Mucosa of descending colon (tissue), 3 donors: ENCODE results near the gene UGT2A3. TPM values are rescaled to one million over a fixed set of nuclear protein-coding genes. Genes with fewer than 3 reads are reported as not detected.
"Not testable (repeated sequence)": the region's sequence is repeated elsewhere in the genome, so short reads cannot be mapped to it uniquely, and the experiment has no call there.

Experiments used
- ATAC-seq: fragments of 200-7000 bp; cut with Tn5 transposase; one replicate; pipeline ENCODE4 v1.9.1; 2020; ENCODE audit warnings: mild to moderate bottlenecking, moderate library complexity
- DNase-seq, 3 donors: peaks; one replicate each; pipeline ENCODE4 v3.0.0-alpha.2; 2020
- H3K36me3 ChIP-seq: fragments of 200-600 bp; one replicate; pipeline ENCODE4 v1.8.0; 2021; ENCODE audit warnings: low read depth, mild to moderate bottlenecking
- H3K4me1 ChIP-seq: fragments of 200-600 bp; one replicate; pipeline ENCODE4 v1.8.0; 2021; ENCODE audit warnings: low read depth, mild to moderate bottlenecking
- H3K4me3 ChIP-seq: fragments of 200-600 bp; one replicate; pipeline ENCODE4 v1.8.0; 2021; ENCODE audit warnings: mild to moderate bottlenecking
- H3K9me3 ChIP-seq: fragments of 200-600 bp; one replicate; pipeline ENCODE4 v1.8.0; 2021; ENCODE audit warnings: mild to moderate bottlenecking
- CTCF ChIP-seq: fragments of 200-600 bp; IDR thresholded peaks from one replicate; pipeline ENCODE4 v1.8.0; 2022; ENCODE audit warnings: antibody characterized with exemption, mild to moderate bottlenecking
- intact Hi-C, 2 donors: fragments of 100-400 bp; cut with DNase I in 1 of 2; cut with micrococcal nuclease in 1 of 2; formaldehyde crosslinking; loops; one replicate each; pipeline versions ENCODE4 v1.11.0 to v1.11.1; 2022; cut with DNase I, micrococcal nuclease
- total RNA-seq, 3 donors: library from RNA; stranded (reverse); fragmentation: NEBNext Ultra II Directional in 2 of 3; extraction: Animal tissue kit (Norgen Biotek cat#: 25700) in 2 of 3; gene quantifications; one replicate each; pipeline versions ENCODE4 v1.2.1 to v1.2.4, GENCODE V29; 2021 to 2023
- donor health status: DM: no; HTN: no; CAD: no; lungs with moderate emphysema.
- donor health status: DM: no; HTN: no; CAD: no.
- donor health status: DM: no; HTN: yes; CAD: no.

The UGT2A3 gene
- total RNA-seq, 3 donors from 2014 or later = 37.5 to 119 (median 71.9) TPM

- Histone ChIP-seq H3K9me3 (no peaks in the 10 kb centered on the region), H3K4me3 (no peak overlapping the region), H3K4me1 (no peaks in the 10 kb centered on the region), H3K36me3 (no peaks in the 10 kb centered on the region)
- intact Hi-C loops = no loop called here
- no peak for ATAC-seq
- DNase-seq = no peak
- no peak for TF ChIP-seq CTCF
These were observed 22.4 kb downstream of the UGT2A3 start for GRCh38 chr4:68929076-68929737.

- Histone ChIP-seq H3K9me3 (no peaks in the 10 kb centered on the region), H3K4me3 (no peak overlapping the region)
- no peak for ATAC-seq
These were observed 24.4 kb downstream of the UGT2A3 start for GRCh38 chr4:68927165-68927564.

DNA sequence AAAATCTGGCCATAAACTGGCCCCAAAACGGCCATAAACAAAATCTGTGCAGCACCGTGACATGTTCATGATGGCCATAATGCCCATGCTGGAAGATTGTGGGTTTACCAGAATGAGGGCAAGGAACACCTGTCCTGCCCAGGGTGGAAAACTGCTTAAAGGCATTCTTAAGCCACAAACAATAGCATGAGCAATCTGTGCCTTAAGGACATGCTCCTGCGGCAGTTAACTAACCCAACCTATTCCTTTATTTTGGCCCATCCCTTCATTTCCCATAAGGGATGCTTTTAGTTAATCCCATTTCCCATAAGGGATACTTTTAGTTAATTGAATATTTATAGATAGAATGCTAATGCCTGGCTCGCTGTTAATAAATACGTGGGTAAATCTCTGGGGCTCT lies 29.4 kb downstream of the UGT2A3 start:
- H3K36me3 ChIP-seq, ATAC-seq: not testable (repeated sequence)

More at GRCh38 chr4:68927165-68927564, 24.4 kb downstream of the UGT2A3 start:
- H3K36me3 ChIP-seq = no peaks in the 10 kb centered on the region
- no peaks in the 10 kb centered on the region for H3K4me1 ChIP-seq
- DNase-seq = no peak
- TF ChIP-seq CTCF = no peak
- intact Hi-C loops = no loop called here

DNA sequence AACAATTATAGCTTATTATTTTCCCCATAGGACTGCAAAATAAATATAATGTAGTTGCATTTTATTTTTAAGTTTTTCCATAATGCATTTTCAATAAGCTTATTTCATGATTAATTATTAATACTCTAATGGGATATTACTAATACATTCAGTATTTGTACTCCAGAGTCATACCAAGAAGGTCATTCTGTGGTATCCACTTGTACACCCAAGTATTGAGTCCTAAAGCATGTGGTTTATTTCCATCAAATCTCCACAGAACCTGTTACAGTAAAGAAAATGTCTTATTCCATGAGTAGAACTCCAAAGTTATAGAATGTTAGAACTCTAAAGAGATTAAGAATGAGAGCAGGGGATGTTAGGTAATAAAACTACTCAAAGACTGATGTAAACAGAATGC lies 30.6 kb downstream of the UGT2A3 start:
- Histone ChIP-seq H3K4me1 (no peaks in the 10 kb centered on the region), H3K36me3 (no peaks in the 10 kb centered on the region), H3K9me3 (no peaks in the 10 kb centered on the region), H3K4me3 (no peak overlapping the region)
- ATAC-seq = no peak
- intact Hi-C loops = no loop called here
- no peak for TF ChIP-seq CTCF
- DNase-seq = no peak

More for the DNA sequence above, 29.4 kb downstream of the UGT2A3 start:
- H3K9me3 ChIP-seq, H3K4me1 ChIP-seq, intact Hi-C loops, H3K4me3 ChIP-seq, DNase-seq: not testable (repeated sequence)

GRCh38 chr4:68917016-68917415 lies 34.6 kb downstream of the UGT2A3 start:
- no peak for TF ChIP-seq CTCF
- Histone ChIP-seq H3K36me3 (no peaks in the 10 kb centered on the region), H3K9me3 (no peaks in the 10 kb centered on the region), H3K4me1 (no peaks in the 10 kb centered on the region), H3K4me3 (no peak overlapping the region)
- intact Hi-C loops = no loop called here
- no peak for ATAC-seq
- no peak for DNase-seq

GRCh38 chr4:68912807-68913206 lies 38.8 kb downstream of the UGT2A3 start:
- ATAC-seq (no peak), DNase-seq (no peak)
- Histone ChIP-seq H3K4me1 (no peaks in the 10 kb centered on the region), H3K4me3 (no peak overlapping the region), H3K9me3 (no peaks in the 10 kb centered on the region), H3K36me3 (no peaks in the 10 kb centered on the region)
- intact Hi-C loops = no loop called here
- TF ChIP-seq CTCF = no peak
